HS-27A (cell line): ENCODE data around the gene RFWD3.

Source experiments
- DNase-seq: peaks from one replicate; pipeline ENCODE4 v3.0.0-alpha.2; 2012; ENCODE audit warnings: low read depth, missing footprints

RFWD3 gene

DNA sequence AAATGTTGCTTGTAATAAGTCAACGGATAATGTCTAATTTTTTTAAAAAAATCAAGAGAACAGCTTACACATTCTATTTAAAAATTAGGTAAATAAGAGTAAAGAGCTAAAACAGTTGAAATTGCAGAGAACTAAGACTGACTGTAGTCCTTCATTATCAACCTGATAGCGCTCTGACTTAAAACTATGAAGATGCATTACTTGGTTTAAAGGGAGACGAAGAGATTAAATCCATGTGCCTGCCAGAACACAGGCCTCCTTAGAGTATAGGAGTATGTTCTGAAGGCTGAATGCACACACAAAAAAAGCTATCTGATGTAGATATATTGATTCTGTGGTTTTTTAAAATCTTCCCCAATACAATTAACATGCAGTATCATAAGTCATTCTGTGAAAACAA lies 88.2 kb downstream of the RFWD3 start:
- no peak for DNase-seq

DNA sequence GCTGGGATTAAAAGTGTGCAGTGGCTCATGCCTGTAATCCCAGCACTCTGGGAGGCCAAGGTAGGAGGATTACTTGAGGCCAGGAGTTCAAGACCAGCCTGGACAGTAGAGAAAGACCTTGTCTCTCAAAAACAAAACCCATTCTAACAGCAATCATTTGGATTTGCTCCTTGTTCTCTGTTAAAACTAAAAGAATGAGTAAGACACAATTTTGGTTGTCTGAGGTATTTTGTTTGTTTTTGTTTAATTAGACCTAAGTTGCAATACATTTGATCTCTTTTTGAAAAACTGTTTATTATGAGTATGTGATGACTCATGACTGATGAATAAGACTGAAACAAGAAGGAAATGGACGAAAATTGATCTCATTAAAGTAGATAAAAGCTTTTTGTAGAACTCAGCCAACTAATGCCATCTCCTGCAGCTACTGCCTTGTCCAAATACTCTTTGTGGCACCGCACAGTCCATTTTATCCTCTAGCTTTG lies 88.8 kb downstream of the RFWD3 start:
- DNase-seq, result no peak

DNA sequence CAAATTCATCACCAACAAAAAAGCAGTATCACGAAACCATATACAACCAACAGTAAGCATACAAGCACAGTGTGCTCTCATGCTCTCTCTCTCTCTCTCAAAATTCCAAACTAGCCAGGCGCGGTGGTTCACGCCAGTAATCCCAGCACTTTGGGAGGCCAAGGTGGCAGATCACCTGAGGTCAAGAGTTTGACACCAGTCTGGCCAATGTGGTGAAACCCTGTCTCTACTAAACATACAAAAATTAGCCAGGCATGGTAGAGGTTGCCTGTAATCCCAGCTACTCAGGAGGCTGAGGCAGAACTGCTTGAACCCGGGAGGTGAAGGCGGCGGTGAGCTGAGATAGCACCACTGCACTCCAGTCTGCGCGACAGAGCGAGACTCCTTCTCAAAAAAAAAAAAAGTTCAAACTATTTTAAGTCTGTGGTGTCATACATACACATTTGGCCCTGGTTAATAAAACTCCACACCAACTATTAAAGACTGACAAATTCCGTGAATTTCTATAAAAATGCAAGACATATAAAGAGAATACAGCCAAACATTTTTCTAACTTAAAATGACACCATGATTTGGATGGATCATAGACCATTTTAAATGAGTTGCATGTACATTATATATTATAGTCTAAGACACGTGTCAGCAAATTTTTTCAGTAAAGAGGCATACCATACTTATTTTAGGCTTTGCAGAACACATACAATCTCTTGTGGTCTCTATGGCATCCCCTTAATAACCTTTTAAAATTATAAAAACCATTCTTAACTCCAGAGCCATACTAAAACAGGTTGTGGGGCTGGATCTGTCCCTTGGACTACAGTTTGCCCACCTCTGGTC lies 90.7 kb downstream of the RFWD3 start:
- no peak for DNase-seq

DNA sequence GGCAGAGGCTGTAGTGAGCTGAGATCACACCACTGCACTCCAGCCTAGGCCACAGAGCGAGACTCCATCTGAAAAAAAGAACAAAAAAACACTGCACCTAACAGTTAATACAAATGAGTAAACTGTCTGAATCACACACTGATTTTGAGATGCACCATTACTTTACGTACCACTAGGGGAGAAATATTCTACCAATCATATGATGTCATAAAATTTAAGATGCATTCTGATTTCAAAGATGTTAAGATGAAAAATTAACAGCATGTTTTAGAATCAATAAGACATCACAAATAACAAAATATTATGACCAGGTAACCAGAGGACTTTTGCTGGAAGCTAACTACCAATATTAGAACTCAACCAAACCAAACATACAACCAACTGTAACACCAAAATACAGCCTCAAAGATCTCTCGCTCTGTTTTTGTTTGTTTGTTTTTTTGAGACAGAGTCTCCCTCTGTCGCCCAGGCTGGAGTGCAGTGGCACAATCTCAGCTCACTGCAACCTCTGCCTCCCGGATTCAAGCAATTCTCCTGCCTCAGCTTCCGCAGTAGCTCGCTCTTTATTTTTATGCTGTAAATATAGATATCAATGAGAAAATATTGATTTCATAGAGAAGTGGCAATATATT lies 91.4 kb downstream of the RFWD3 start:
- no peak for DNase-seq

DNA sequence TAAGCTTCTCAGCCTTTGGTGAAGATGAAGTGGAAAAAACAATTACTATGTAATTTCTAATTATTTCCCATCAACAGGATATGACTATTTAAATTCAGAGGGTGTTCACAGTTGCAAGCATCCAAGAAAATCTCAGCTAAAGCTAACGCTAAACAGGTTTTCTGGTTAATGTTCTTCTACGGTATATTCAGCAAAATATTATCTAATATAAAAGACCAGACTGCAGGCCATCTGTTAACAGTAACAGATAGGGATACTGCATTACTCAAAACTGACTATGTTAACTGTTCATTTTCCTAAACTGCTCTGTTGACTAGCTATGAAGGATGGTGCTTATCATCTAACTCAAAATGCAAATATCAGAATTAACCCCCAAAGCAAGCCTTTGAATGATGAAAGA lies 92.5 kb downstream of the RFWD3 start:
- no peak for DNase-seq

DNA sequence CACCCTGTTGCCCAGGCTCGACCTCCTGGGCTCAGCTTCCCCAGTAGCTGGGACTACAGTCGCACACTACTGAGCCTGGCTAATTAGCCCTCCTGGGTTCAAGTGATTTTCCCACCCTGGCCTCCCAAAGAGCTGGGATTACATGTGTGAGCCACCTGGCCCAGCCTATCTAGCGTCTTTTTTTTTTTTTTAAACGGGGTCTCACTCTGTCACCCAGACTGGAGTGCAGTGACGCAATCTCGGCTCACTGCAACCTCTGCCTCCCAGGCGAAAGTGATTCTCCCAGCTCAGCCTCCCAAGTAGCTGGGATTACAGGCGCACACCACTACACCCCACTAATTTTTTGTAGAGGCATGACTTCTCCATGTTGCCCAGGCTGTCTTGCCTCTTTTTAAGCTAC lies 93.1 kb downstream of the RFWD3 start:
- DNase-seq, result no peak
